T47D (cell line): ENCODE data around the gene OR4N2.
A peak's percentile ranks its signal among the peaks of the same experiment; 100 is the strongest.
"Not testable (repeated sequence)": the region's sequence is repeated elsewhere in the genome, so short reads cannot be mapped to it uniquely, and the experiment has no call there.

Experiments
- DNase-seq, 2 experiments: peaks; one replicate each; pipeline versions ENCODE4 v3.0.0 to v3.0.0-alpha.2; 2011 to 2012; ENCODE audit warnings: low read depth in 1 of 2, low spot score in 1 of 2
- JUND ChIP-seq: IDR thresholded peaks from 2 replicates; pipeline ENCODE4 v1.6.1; 2012; ENCODE audit warnings: low read depth
- in situ Hi-C: cut with HindIII; loops from 2 replicates; pipeline ENCODE4 v1.10.0; 2016; ENCODE audit warnings: low sequenced_read_pairs, low pct_unique_long_range_greater_than_20kb

OR4N2 gene

GRCh38 chr14:19801118-19801464 lies 2.5 kb upstream of the OR4N2 start:
- no peak for TF ChIP-seq JUND
- no peak for DNase-seq
- in situ Hi-C loops: no loop called here

- DNase-seq, in situ Hi-C loops: not testable (repeated sequence)
Observed at GRCh38 chr14:19813171-19813920, 9.8 kb downstream of the OR4N2 start.

DNA sequence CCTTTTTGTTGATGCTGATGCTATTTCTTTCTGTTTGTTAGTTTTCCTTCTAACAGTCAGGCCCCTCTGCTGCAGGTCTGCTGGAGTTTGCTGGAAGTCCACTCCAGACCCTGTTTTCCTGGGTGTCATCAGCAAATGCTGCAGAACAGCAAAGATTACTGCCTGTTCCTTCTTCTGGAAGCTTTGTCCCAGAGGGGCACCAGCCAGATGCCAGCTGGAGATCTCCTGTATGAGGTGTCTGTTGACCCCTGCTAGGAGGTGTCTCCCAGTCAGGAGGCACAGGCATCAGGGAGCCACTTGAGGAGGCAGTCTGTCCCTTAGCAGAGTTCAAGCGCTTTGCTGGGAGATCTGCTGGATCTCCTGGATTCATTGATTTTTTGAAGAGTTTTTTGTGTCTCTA lies 16.3 kb downstream of the OR4N2 start:
- in situ Hi-C loops, DNase-seq: not testable (repeated sequence)

DNA sequence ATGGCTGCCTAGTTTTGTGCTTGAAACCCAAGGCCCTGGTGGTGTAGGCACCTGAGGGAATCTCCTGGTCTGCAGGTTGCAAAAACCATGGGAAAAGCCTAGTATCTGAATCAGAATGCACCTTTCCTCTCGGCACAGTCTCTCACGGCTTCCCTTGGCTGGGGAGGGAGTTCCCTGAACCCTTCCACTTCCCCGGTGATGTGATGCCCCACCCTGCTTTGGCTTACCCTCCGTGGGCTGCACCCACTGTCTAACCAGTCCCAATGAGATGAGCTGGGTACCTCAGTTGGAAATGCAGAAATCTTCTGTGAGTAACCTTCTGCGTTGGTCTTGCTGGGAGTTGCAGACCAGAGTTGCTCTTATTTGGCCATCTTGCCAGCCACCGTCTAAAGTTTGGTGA lies 17.4 kb downstream of the OR4N2 start:
- in situ Hi-C loops, DNase-seq: not testable (repeated sequence)

DNA sequence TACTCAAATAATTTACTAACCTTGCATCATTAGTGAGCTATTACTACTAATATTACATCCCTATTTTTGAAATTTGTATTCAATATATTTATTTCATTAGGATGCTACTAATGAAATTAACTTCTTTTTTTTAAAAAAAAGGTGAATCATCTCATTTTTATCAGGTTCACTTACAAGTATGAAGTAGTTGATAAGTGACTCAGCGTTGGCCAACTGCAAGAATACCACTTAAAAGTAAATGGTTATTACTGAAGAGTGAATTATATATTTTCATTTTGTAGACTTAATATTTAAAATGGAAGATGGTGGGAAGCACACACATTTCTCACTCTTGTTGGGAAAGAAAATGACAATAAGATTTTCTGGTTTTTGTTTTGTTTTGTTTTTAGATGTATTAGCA lies 19.6 kb downstream of the OR4N2 start:
- in situ Hi-C loops: no loop called here
- no peak for TF ChIP-seq JUND
- DNase-seq: no peak

GRCh38 chr14:19823765-19824164 lies 20.2 kb downstream of the OR4N2 start:
- no peak for DNase-seq
- in situ Hi-C loops: no loop called here
- no peak for TF ChIP-seq JUND

GRCh38 chr14:19827626-19828244 lies 24.2 kb downstream of the OR4N2 start:
- in situ Hi-C loops, DNase-seq: not testable (repeated sequence)

- in situ Hi-C loops: no loop called here
- no peak for TF ChIP-seq JUND
- DNase-seq: no peak
Observed at GRCh38 chr14:19828314-19828713, 24.7 kb downstream of the OR4N2 start.

GRCh38 chr14:19834203-19834848 lies 30.8 kb downstream of the OR4N2 start:
- DNase-seq, in situ Hi-C loops: not testable (repeated sequence)

GRCh38 chr14:19838433-19838832 lies 34.9 kb downstream of the OR4N2 start:
- TF ChIP-seq JUND: no peak
- DNase-seq: no peak
- in situ Hi-C loops: no loop called here

DNA sequence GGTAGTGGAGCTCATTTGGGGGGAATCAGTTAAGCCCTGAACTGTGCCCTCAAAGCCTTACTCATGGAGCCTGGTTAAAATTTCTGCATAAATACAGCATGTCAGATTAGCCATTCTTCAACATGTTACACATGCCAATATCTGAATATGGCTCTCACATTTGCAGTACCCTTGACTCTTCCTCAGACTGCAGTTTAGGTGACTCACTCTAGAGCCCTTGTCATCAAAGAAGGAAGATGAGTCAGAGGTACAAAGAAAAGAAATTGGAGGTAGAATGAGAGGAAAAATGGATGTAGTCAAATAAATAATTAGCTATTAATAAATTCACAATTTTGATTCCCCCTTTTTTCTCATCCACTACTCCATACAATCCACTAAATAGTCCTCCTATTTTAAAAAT lies 47.8 kb downstream of the OR4N2 start:
- no peak for TF ChIP-seq JUND
- DNase-seq: no peak
- in situ Hi-C loops: no loop called here

GRCh38 chr14:19866061-19866669 lies 62.6 kb downstream of the OR4N2 start:
- in situ Hi-C loops, DNase-seq: not testable (repeated sequence)

- TF ChIP-seq JUND: no peak
- in situ Hi-C loops: no loop called here
- DNase-seq: peak; percentile 2 to 11
Observed at GRCh38 chr14:19873178-19873577, 69.6 kb downstream of the OR4N2 start.
